ENCODE measurements around the gene FKBP5.

- TF ChIP-seq CTCF (conservative IDR thresholded peaks at IDR 0.05; ENCODE audit: low read depth, low read length) (no peak), BHLHE40 (IDR thresholded peaks at IDR 0.05; ENCODE audit: low read depth, low read length) (no peak), FOS (IDR thresholded peaks at IDR 0.05; ENCODE audit: low read depth, low read length) (no peak), RAD21 (IDR thresholded peaks at IDR 0.05; ENCODE audit: low read length) (no peak), SMC3 (IDR thresholded peaks at IDR 0.05; ENCODE audit: low read depth, low read length) (no peak), MXI1 (IDR thresholded peaks at IDR 0.05; ENCODE audit: borderline replicate concordance, low read depth, low read length) (no peak)
Measured at GRCh38 chr6:35605600-35605999, 83.1 kb downstream of the FKBP5 start.
